ENCODE data around the gene VHLL.

- TF ChIP-seq PML (IDR thresholded peaks at IDR 0.05; ENCODE audit: low read length) (no peak), STAT1 (conservative IDR thresholded peaks at IDR 0.05) (no peak), DPF2 (IDR thresholded peaks at IDR 0.05) (no peak), REST (IDR thresholded peaks at IDR 0.05; ENCODE audit: low read depth, low read length) (no peak), MXI1 (IDR thresholded peaks at IDR 0.05; ENCODE audit: low read depth, low read length) (no peak), FOXM1 (IDR thresholded peaks at IDR 0.05; ENCODE audit: low read depth, low read length) (no peak), TARDBP (IDR thresholded peaks at IDR 0.05; ENCODE audit: borderline replicate concordance) (no peak), BHLHE40 (IDR thresholded peaks at IDR 0.05; ENCODE audit: borderline replicate concordance in 1 of 2, low read depth in 2 of 2, low read length in 1 of 2) (no peak), YBX1 (IDR thresholded peaks at IDR 0.05) (no peak), POLR2AphosphoS5 (IDR thresholded peaks at IDR 0.05; ENCODE audit: low read length) (no peak), CEBPB (IDR thresholded peaks at IDR 0.05; ENCODE audit: borderline replicate concordance in 1 of 2, low read depth in 2 of 2, low read length in 2 of 2) (no peak), EGR1 (IDR thresholded peaks at IDR 0.05; ENCODE audit: borderline replicate concordance in 1 of 2, low read depth in 2 of 2, low read length in 2 of 2) (no peak), ZBED1 (IDR thresholded peaks at IDR 0.05; ENCODE audit: borderline replicate concordance) (no peak)
- TF ChIP-seq, protein P1, sequence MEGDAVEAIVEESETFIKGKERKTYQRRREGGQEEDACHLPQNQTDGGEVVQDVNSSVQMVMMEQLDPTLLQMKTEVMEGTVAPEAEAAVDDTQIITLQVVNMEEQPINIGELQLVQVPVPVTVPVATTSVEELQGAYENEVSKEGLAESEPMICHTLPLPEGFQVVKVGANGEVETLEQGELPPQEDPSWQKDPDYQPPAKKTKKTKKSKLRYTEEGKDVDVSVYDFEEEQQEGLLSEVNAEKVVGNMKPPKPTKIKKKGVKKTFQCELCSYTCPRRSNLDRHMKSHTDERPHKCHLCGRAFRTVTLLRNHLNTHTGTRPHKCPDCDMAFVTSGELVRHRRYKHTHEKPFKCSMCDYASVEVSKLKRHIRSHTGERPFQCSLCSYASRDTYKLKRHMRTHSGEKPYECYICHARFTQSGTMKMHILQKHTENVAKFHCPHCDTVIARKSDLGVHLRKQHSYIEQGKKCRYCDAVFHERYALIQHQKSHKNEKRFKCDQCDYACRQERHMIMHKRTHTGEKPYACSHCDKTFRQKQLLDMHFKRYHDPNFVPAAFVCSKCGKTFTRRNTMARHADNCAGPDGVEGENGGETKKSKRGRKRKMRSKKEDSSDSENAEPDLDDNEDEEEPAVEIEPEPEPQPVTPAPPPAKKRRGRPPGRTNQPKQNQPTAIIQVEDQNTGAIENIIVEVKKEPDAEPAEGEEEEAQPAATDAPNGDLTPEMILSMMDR (IDR thresholded peaks at IDR 0.05 in 2 of 3, conservative IDR thresholded peaks at IDR 0.05 in 1 of 3; ENCODE audit: control insufficient read depth in 2 of 3, extremely low read depth in 1 of 3, insufficient read depth in 1 of 3, low read depth in 3 of 3, low read length in 3 of 3), result no peak
These were observed 13.0 kb downstream of the VHLL start for GRCh38 chr1:156286061-156286460.

Data from GM12878 (cell line).